ENCODE data around the gene MAP7D3.

Gene MAP7D3

GRCh38 chrX:136203438-136203837, 47.8 kb downstream of the MAP7D3 start:
- Histone ChIP-seq H3K4me2 (ENCODE audit: low read depth, low read length, poor library complexity, severe bottlenecking) (no peak overlapping the region), H3K9ac (ENCODE audit: low read length) (no peak overlapping the region), H2AFZ (ENCODE audit: low read depth, low read length, severe bottlenecking) (no peak overlapping the region), H4K20me1 (ENCODE audit: low read depth, low read length) (no peaks in the 10 kb centered on the region), H3K27me3 (ENCODE audit: low read length) (no peaks in the 10 kb centered on the region), H3K9me2 (replicated peaks; ENCODE audit: insufficient read depth, low read length) (no peaks in the 10 kb centered on the region), H3K36me3 (ENCODE audit: low read length) (no peaks in the 10 kb centered on the region), H3K9me3 (ENCODE audit: insufficient read depth, low read length) (no peaks in the 10 kb centered on the region), H3K79me2 (ENCODE audit: insufficient read depth, low read length) (no peaks in the 10 kb centered on the region), H3K27ac (ENCODE audit: low read depth, low read length) (no peak overlapping the region), H3F3A (ENCODE audit: insufficient read depth) (no peaks in the 10 kb centered on the region), H3K4me3 (ENCODE audit: insufficient read depth, low read length, poor library complexity, severe bottlenecking) (no peak overlapping the region)
- TF ChIP-seq EZH2phosphoT487 (conservative IDR thresholded peaks at IDR 0.05; ENCODE audit: low read length) (no peak), CTCF (IDR thresholded peaks at IDR 0.05; ENCODE audit: insufficient read depth, low read length, poor library complexity, severe bottlenecking) (no peak)

DNA sequence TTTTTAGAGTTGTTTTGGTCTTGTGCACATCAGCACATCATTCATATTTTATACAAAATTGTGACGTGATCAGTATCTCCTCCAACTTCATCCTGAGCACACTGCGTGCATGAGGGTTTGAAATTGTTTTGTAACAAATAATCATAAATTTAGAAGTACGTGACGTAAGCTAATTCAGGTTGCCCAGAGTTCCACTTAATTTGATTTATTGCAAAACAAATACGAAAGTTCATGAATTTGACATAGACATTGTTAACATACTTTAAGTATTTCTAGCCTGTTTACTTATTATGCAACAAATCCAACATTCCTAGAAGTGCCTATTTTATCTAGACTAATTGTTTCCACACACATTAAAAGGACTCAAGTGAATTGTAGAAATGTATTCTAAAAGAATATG, 48.3 kb downstream of the MAP7D3 start:
- Histone ChIP-seq H3K4me3 (ENCODE audit: insufficient read depth, low read length, poor library complexity, severe bottlenecking) (no peak overlapping the region), H3K4me2 (ENCODE audit: low read depth, low read length, poor library complexity, severe bottlenecking) (no peak overlapping the region), H3K9ac (ENCODE audit: low read length) (no peak overlapping the region), H3F3A (ENCODE audit: insufficient read depth) (no peaks in the 10 kb centered on the region), H3K27ac (ENCODE audit: low read depth, low read length) (no peak overlapping the region), H4K20me1 (ENCODE audit: low read depth, low read length) (no peaks in the 10 kb centered on the region), H3K27me3 (ENCODE audit: low read length) (no peaks in the 10 kb centered on the region), H3K79me2 (ENCODE audit: insufficient read depth, low read length) (no peaks in the 10 kb centered on the region), H3K9me3 (ENCODE audit: insufficient read depth, low read length) (no peaks in the 10 kb centered on the region), H3K36me3 (ENCODE audit: low read length) (no peaks in the 10 kb centered on the region), H2AFZ (ENCODE audit: low read depth, low read length, severe bottlenecking) (no peak overlapping the region), H3K9me2 (replicated peaks; ENCODE audit: insufficient read depth, low read length) (no peaks in the 10 kb centered on the region)
- TF ChIP-seq CTCF (IDR thresholded peaks at IDR 0.05; ENCODE audit: insufficient read depth, low read length, poor library complexity, severe bottlenecking) (no peak), EZH2phosphoT487 (conservative IDR thresholded peaks at IDR 0.05; ENCODE audit: low read length) (no peak)

DNA sequence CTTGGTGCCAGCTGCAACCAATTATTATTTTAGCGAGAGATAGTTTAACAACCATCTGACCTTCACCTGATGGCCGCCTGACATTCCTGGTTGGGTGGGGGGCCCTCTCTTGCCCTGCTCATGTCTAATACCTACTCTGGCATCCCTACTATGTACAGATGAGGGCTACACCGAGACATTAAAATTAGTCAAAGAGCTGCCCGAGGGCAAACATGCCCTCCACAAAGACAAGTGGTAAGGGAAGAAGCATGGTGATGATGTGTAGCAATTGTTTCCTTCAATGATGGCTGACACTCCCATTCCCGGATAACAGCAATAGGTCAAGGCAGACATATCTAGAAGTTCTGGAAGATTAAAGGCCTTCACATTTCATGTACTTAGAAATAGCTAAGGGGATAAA, 49.6 kb downstream of the MAP7D3 start:
- H3K4me3 ChIP-seq (ENCODE audit: insufficient read depth, low read length, poor library complexity, severe bottlenecking), result no peak overlapping the region
- H3K27ac ChIP-seq (ENCODE audit: low read depth, low read length), result no peak overlapping the region
- no peaks in the 10 kb centered on the region for H3K9me3 ChIP-seq (ENCODE audit: insufficient read depth, low read length)
- no peak overlapping the region for H3K9ac ChIP-seq (ENCODE audit: low read length)
- no peaks in the 10 kb centered on the region for H3K9me2 ChIP-seq (replicated peaks; ENCODE audit: insufficient read depth, low read length)
- no peaks in the 10 kb centered on the region for H4K20me1 ChIP-seq (ENCODE audit: low read depth, low read length)
- no peak overlapping the region for H3K4me2 ChIP-seq (ENCODE audit: low read depth, low read length, poor library complexity, severe bottlenecking)
- no peaks in the 10 kb centered on the region for H3K27me3 ChIP-seq (ENCODE audit: low read length)
- no peaks in the 10 kb centered on the region for H3K36me3 ChIP-seq (ENCODE audit: low read length)
- TF ChIP-seq EZH2phosphoT487 (conservative IDR thresholded peaks at IDR 0.05; ENCODE audit: low read length), result no peak
- no peak for TF ChIP-seq CTCF (IDR thresholded peaks at IDR 0.05; ENCODE audit: insufficient read depth, low read length, poor library complexity, severe bottlenecking)
- H3K79me2 ChIP-seq (ENCODE audit: insufficient read depth, low read length), result no peaks in the 10 kb centered on the region
- no peaks in the 10 kb centered on the region for H3F3A ChIP-seq (ENCODE audit: insufficient read depth)
- H2AFZ ChIP-seq (ENCODE audit: low read depth, low read length, severe bottlenecking), result no peak overlapping the region

GRCh38 chrX:136200466-136200865, 50.7 kb downstream of the MAP7D3 start:
- Histone ChIP-seq H3K4me2 (ENCODE audit: low read depth, low read length, poor library complexity, severe bottlenecking) (no peak overlapping the region), H2AFZ (ENCODE audit: low read depth, low read length, severe bottlenecking) (no peak overlapping the region), H3K27ac (ENCODE audit: low read depth, low read length) (no peak overlapping the region), H3K4me3 (ENCODE audit: insufficient read depth, low read length, poor library complexity, severe bottlenecking) (no peak overlapping the region), H3K79me2 (ENCODE audit: insufficient read depth, low read length) (no peaks in the 10 kb centered on the region), H3K36me3 (ENCODE audit: low read length) (no peaks in the 10 kb centered on the region), H3K9ac (ENCODE audit: low read length) (no peak overlapping the region), H3K27me3 (ENCODE audit: low read length) (no peaks in the 10 kb centered on the region), H3K9me2 (replicated peaks; ENCODE audit: insufficient read depth, low read length) (no peaks in the 10 kb centered on the region), H4K20me1 (ENCODE audit: low read depth, low read length) (no peaks in the 10 kb centered on the region), H3K9me3 (ENCODE audit: insufficient read depth, low read length) (no peaks in the 10 kb centered on the region), H3F3A (ENCODE audit: insufficient read depth) (no peaks in the 10 kb centered on the region)
- TF ChIP-seq EZH2phosphoT487 (conservative IDR thresholded peaks at IDR 0.05; ENCODE audit: low read length) (no peak), CTCF (IDR thresholded peaks at IDR 0.05; ENCODE audit: insufficient read depth, low read length, poor library complexity, severe bottlenecking) (no peak)
